SK-N-SH (cell line): ENCODE data around the gene ACTC1. TPM values are rescaled to one million over a fixed set of nuclear protein-coding genes. Genes with fewer than 3 reads are reported as not detected.

ENCODE experiments used
- CTCF ChIA-PET: fragments of 300-600, 350-600 bp; formaldehyde crosslinking; extraction: SDS; loops from one replicate; lab custom pipeline; 2021; lab: Yijun Ruan, JAX
- POLR2A ChIA-PET: fragments of 350-600 bp; sonication (Branson Sonifier 250); formaldehyde crosslinking; extraction: SDS; loops from one replicate; lab custom pipeline; 2020; ENCODE audit warnings: antibody characterized with exemption, inconsistent platforms; lab: Yijun Ruan, JAX
- DNase-seq: peaks from one replicate; pipeline ENCODE4 v3.0.0; 2012
- H2AFZ ChIP-seq: fragments of 200-600 bp; sonication (generic); 2 replicates; pipeline ENCODE4 v1.8.1; 2016; ENCODE audit warnings: antibody characterized with exemption, mild to moderate bottlenecking, low read depth
- H3F3A ChIP-seq: fragments of 200-600 bp; sonication (generic); replicated peaks from 2 replicates; pipeline ENCODE3; 2016; ENCODE audit warnings: antibody characterized with exemption, mild to moderate bottlenecking; ENCODE audit not compliant: insufficient read depth
- H3K27ac ChIP-seq, 2 experiments: fragments of 200-500 bp in 1 of 2; fragments of 200-600 bp in 1 of 2; sonication (Bioruptor generic) in 1 of 2; sonication (generic), shearing (Covaris generic) in 1 of 2; 2 replicates each; pipeline versions ENCODE4 v1.5.1 to v1.6.1; 2014 to 2016; ENCODE audit warnings: low read depth in 2 of 2, inconsistent platforms in 1 of 2, low read length in 1 of 2, mild to moderate bottlenecking in 1 of 2, mixed read lengths in 1 of 2
- H3K27me3 ChIP-seq: fragments of 200-600 bp; sonication (generic), shearing (Covaris generic); 2 replicates; pipeline ENCODE4 v1.6.1; 2016; ENCODE audit warnings: mixed run types; ENCODE audit not compliant: insufficient read depth
- H3K36me3 ChIP-seq, 2 experiments: fragments of 200-500 bp in 1 of 2; fragments of 200-600 bp in 1 of 2; sonication (Bioruptor generic) in 1 of 2; sonication (generic) in 1 of 2; replicated peaks in 1 of 2; 2 replicates each; pipeline versions ENCODE3 to v1.5.1; 2014 to 2016; ENCODE audit warnings: low read length in 1 of 2, mild to moderate bottlenecking in 1 of 2; ENCODE audit not compliant: insufficient read depth in 2 of 2, control insufficient read depth in 1 of 2
- H3K4me1 ChIP-seq, 2 experiments: fragments of 200-500 bp in 1 of 2; fragments of 200-600 bp in 1 of 2; sonication (Bioruptor generic) in 1 of 2; sonication (generic), shearing (Covaris generic) in 1 of 2; 2 replicates each; pipeline versions ENCODE4 v1.5.1 to v1.6.1; 2014 to 2016; ENCODE audit warnings: low read depth in 1 of 2, low read length in 1 of 2, mixed run types in 1 of 2; ENCODE audit not compliant: insufficient read depth in 2 of 2, control insufficient read depth in 1 of 2
- H3K4me2 ChIP-seq: fragments of 200-600 bp; sonication (generic), shearing (Covaris generic); 2 replicates; pipeline ENCODE4 v1.6.1; 2017; ENCODE audit warnings: mixed run types
- H3K4me3 ChIP-seq, 2 experiments: fragments of 200-500 bp in 1 of 2; fragments of 200-600 bp in 1 of 2; sonication (Bioruptor generic) in 1 of 2; sonication (generic), shearing (Covaris generic) in 1 of 2; 2 replicates each; pipeline versions ENCODE4 v1.5.1 to v1.8.1; 2014 to 2016; ENCODE audit warnings: low read depth in 2 of 2, inconsistent platforms in 1 of 2, low read length in 1 of 2, mild to moderate bottlenecking in 1 of 2, mixed read lengths in 1 of 2, moderate library complexity in 1 of 2
- H3K79me2 ChIP-seq: fragments of 200-600 bp; sonication (generic); 2 replicates; pipeline ENCODE4 v1.8.1; 2017; ENCODE audit warnings: mild to moderate bottlenecking; ENCODE audit not compliant: insufficient read depth
- H3K9ac ChIP-seq: fragments of 200-600 bp; sonication (generic); 2 replicates; pipeline ENCODE4 v1.6.1; 2017; ENCODE audit warnings: mixed run types
- H3K9me2 ChIP-seq: fragments of 200-600 bp; sonication (generic); 2 replicates; pipeline ENCODE4 v1.6.1; 2017; ENCODE audit warnings: mixed run types
- H3K9me3 ChIP-seq: fragments of 200-600 bp; sonication (generic); 2 replicates; pipeline ENCODE4 v1.6.1; 2017; ENCODE audit warnings: mixed run types, mild to moderate bottlenecking, moderate library complexity
- H4K20me1 ChIP-seq: fragments of 200-600 bp; sonication (generic); 2 replicates; pipeline ENCODE4 v1.6.1; 2017; ENCODE audit warnings: mild to moderate bottlenecking, mixed run types; ENCODE audit not compliant: insufficient read depth
- ELF1 ChIP-seq: IDR thresholded peaks from 2 replicates; pipeline ENCODE4 v1.4.0; 2012
- FOSL2 ChIP-seq: IDR thresholded peaks from 2 replicates; pipeline ENCODE4 v1.4.0; 2012; ENCODE audit warnings: low read depth, mild to moderate bottlenecking, moderate library complexity, borderline replicate concordance
- FOXJ3 ChIP-seq: sonication (generic); formaldehyde crosslinking; IDR thresholded peaks from 2 replicates; pipeline ENCODE4 v1.5.1; 2020; ENCODE audit warnings: mild to moderate bottlenecking, missing genetic modification reagents
- FOXM1 ChIP-seq: IDR thresholded peaks from 2 replicates; pipeline ENCODE4 v1.4.0; 2012; ENCODE audit warnings: low read depth, mild to moderate bottlenecking
- GABPA ChIP-seq: IDR thresholded peaks from 2 replicates; pipeline ENCODE4 v1.4.0; 2012; ENCODE audit warnings: low read depth, mild to moderate bottlenecking
- IRF3 ChIP-seq: fragments of 150-350 bp; IDR thresholded peaks from 2 replicates; pipeline ENCODE4 v1.6.1; 2016; ENCODE audit warnings: mild to moderate bottlenecking, low read depth, low read length
- JUND ChIP-seq: IDR thresholded peaks from 2 replicates; pipeline ENCODE4 v1.4.0; 2012
- MAX ChIP-seq: IDR thresholded peaks from 2 replicates; pipeline ENCODE4 v1.4.0; 2012; ENCODE audit warnings: low read depth
- NFIC ChIP-seq: IDR thresholded peaks from 2 replicates; pipeline ENCODE4 v1.4.0; 2012; ENCODE audit warnings: borderline replicate concordance
- POLR2AphosphoS5 ChIP-seq: IDR thresholded peaks from 2 replicates; pipeline ENCODE4 v1.6.1; 2012; ENCODE audit warnings: low read depth, low read length
- RAD21 ChIP-seq: IDR thresholded peaks from 2 replicates; pipeline ENCODE4 v1.6.1; 2012; ENCODE audit warnings: mild to moderate bottlenecking, low read length
- RCOR1 ChIP-seq: fragments of 150-350 bp; IDR thresholded peaks from 2 replicates; pipeline ENCODE4 v1.6.1; 2017; ENCODE audit warnings: antibody characterized with exemption, low read length
- REST ChIP-seq: IDR thresholded peaks from 2 replicates; pipeline ENCODE4 v1.6.1; 2012; ENCODE audit warnings: mild to moderate bottlenecking, low read depth, low read length, moderate library complexity
- RFX5 ChIP-seq: IDR thresholded peaks from 2 replicates; pipeline ENCODE4 v1.6.1; 2012; ENCODE audit warnings: mild to moderate bottlenecking, improper control_type of control experiment, low read length
- USF1 ChIP-seq: IDR thresholded peaks from 2 replicates; pipeline ENCODE4 v1.4.0; 2012; ENCODE audit warnings: low read depth, borderline replicate concordance
- USF2 ChIP-seq: fragments of 150-350 bp; IDR thresholded peaks from 2 replicates; pipeline ENCODE4 v1.6.1; 2017; ENCODE audit warnings: antibody characterized with exemption, low read length, low read depth, borderline replicate concordance
- ZBTB33 ChIP-seq: IDR thresholded peaks from 2 replicates; pipeline ENCODE4 v1.4.0; 2012; ENCODE audit warnings: low read depth, borderline replicate concordance
- WGBS: methylation state at CpG from one replicate; pipeline ENCODE4 v1.1.6; 2017; ENCODE audit warnings: low lambda C conversion rate; 5-methylcytosine and 5-hydroxymethylcytosine counted together
- polyA plus RNA-seq, 3 experiments: library from polyadenylated mRNA; depleted of rRNA; stranded (reverse); fragments of >200 nt; gene quantifications; 2 replicates each; pipeline ENCODE4 v1.2.3, GENCODE V29; 2012

The ACTC1 gene
- not detected in 2 replicates for polyA plus RNA-seq (2012; rRNA removed)
- not detected in 2 replicates for polyA plus RNA-seq (2012; cell fraction: cytosol; rRNA removed)
- 0.01 TPM in 1 of 2 replicates, not detected in the other for polyA plus RNA-seq (2012; cell fraction: nucleus; rRNA removed)

- Histone ChIP-seq H2AFZ (no peak within 1 kb of the TSS), H4K20me1 (no peaks in the 10 kb centered on the region), H3K4me1 (peaks cover 7 to 13% of the 10 kb centered on the region in 2 experiments), H3K9ac (no peak within 1 kb of the TSS), H3K9me3 (no peaks in the 10 kb centered on the region), H3K4me3 (no peak within 1 kb of the TSS), H3K4me2 (no peak within 1 kb of the TSS), H3K36me3 (no peaks in the 10 kb centered on the region), H3K27me3 (no peaks in the 10 kb centered on the region), H3K9me2 (no peaks in the 10 kb centered on the region), H3K79me2 (no peaks in the 10 kb centered on the region), H3K27ac (no peak within 1 kb of the TSS), H3F3A (no peaks in the 10 kb centered on the region)
- POLR2A ChIA-PET: no interaction called here
- CTCF ChIA-PET: no interaction called here
- no peak for TF ChIP-seq MAX
- no peak for TF ChIP-seq NFIC
- no peak for TF ChIP-seq POLR2AphosphoS5
- no peak for TF ChIP-seq FOXM1
- TF ChIP-seq REST: no peak
- WGBS: 89% methylated on average over 28 of the region's 44 CpGs
- DNase-seq: no peak
Observed at GRCh38 chr15:34795267-34796081, at the start of gene ACTC1. ACTC1 (minus strand) TSS chr15:34795549; CDS start chr15:34794808, 741 bp downstream.

GRCh38 chr15:34841262-34841725 is 45.9 kb upstream of the ACTC1 start:
- ChIA-PET CTCF (no interaction called here), POLR2A (no interaction called here)
- peaks cover 8% of the 10 kb centered on the region for H3F3A ChIP-seq
- H3K9ac ChIP-seq: no peak overlapping the region
- no peaks in the 10 kb centered on the region for H3K27me3 ChIP-seq
- no peak overlapping the region for H3K27ac ChIP-seq
- no peaks in the 10 kb centered on the region for H3K79me2 ChIP-seq
- H3K4me3 ChIP-seq: no peak overlapping the region
- no peak overlapping the region for H2AFZ ChIP-seq
- H3K9me3 ChIP-seq: no peaks in the 10 kb centered on the region
- H3K4me2 ChIP-seq: no peak overlapping the region
- H3K9me2 ChIP-seq: no peaks in the 10 kb centered on the region
- H4K20me1 ChIP-seq: no peaks in the 10 kb centered on the region
- no peak for DNase-seq
- no peaks in the 10 kb centered on the region for H3K36me3 ChIP-seq
- H3K4me1 ChIP-seq: peaks cover 0 to 9% of the 10 kb centered on the region in 2 experiments; a peak in 1 of 4 replicates
- no peak for TF ChIP-seq FOSL2
- TF ChIP-seq RAD21: no peak
- TF ChIP-seq ZBTB33: no peak
- TF ChIP-seq JUND: no peak
- TF ChIP-seq FOXJ3: no peak
- no peak for TF ChIP-seq RFX5
- TF ChIP-seq USF2: no peak
- no peak for TF ChIP-seq GABPA
- no peak for TF ChIP-seq USF1
- TF ChIP-seq IRF3: no peak
- no peak for TF ChIP-seq ELF1
- no peak for TF ChIP-seq RCOR1
